Fibroblast of lung (primary cell): ENCODE data around the gene CORO7. TPM values are rescaled to one million over a fixed set of nuclear protein-coding genes. Genes with fewer than 3 reads are reported as not detected.

ENCODE experiments used
- DNase-seq, 2 donors: peaks; one replicate each; pipeline versions ENCODE4 v3.0.0 to v3.0.0-alpha.2; 2010; ENCODE audit warnings: low read depth in 2 of 2
- H2AFZ ChIP-seq: 2 replicates; pipeline ENCODE4 v1.5.1; 2012; ENCODE audit warnings: low read length, control low read depth, inconsistent platforms
- H3K27ac ChIP-seq: 2 replicates; pipeline ENCODE4 v1.5.1; 2011; ENCODE audit warnings: low read length, control low read depth; ENCODE audit not compliant: insufficient read depth
- H3K27me3 ChIP-seq: 2 replicates; pipeline ENCODE4 v1.5.1; 2011; ENCODE audit warnings: mild to moderate bottlenecking, low read length; ENCODE audit not compliant: control insufficient read depth, insufficient read depth
- H3K36me3 ChIP-seq: 2 replicates; pipeline ENCODE4 v1.5.1; 2011; ENCODE audit warnings: low read length; ENCODE audit not compliant: control insufficient read depth, insufficient read depth
- H3K4me1 ChIP-seq: 2 replicates; pipeline ENCODE4 v1.5.1; 2011; ENCODE audit warnings: low read length; ENCODE audit not compliant: control insufficient read depth, insufficient read depth; ENCODE audit errors: extremely low read depth
- H3K4me2 ChIP-seq: 2 replicates; pipeline ENCODE4 v1.5.1; 2011; ENCODE audit warnings: low read length, control low read depth; ENCODE audit not compliant: insufficient read depth; ENCODE audit errors: extremely low read depth
- H3K4me3 ChIP-seq, 4 experiments: fragments of 200-600 bp in 1 of 4; sonication (generic) in 1 of 4; replicated peaks in 1 of 4; 2 replicates each; pipeline ENCODE4 v1.5.1; 2011 to 2016; ENCODE audit warnings: low read length in 4 of 4, low read depth in 3 of 4, mild to moderate bottlenecking in 3 of 4, control low read depth in 2 of 4, inconsistent platforms in 1 of 4, mixed read lengths in 1 of 4; ENCODE audit not compliant: insufficient read depth in 1 of 4; ENCODE audit errors: control extremely low read depth in 1 of 4
- H3K79me2 ChIP-seq: 2 replicates; pipeline ENCODE4 v1.5.1; 2012; ENCODE audit warnings: mild to moderate bottlenecking, low read length, inconsistent platforms; ENCODE audit not compliant: control insufficient read depth, insufficient read depth
- H3K9ac ChIP-seq: 2 replicates; pipeline ENCODE4 v1.5.1; 2011; ENCODE audit warnings: mild to moderate bottlenecking, low read length, control low read depth; ENCODE audit not compliant: insufficient read depth
- H3K9me3 ChIP-seq: 2 replicates; pipeline ENCODE4 v1.5.1; 2012; ENCODE audit warnings: low read depth, low read length; ENCODE audit not compliant: control insufficient read depth, insufficient read depth
- H4K20me1 ChIP-seq: 2 replicates; pipeline ENCODE4 v1.5.1; 2011; ENCODE audit warnings: low read length; ENCODE audit not compliant: control insufficient read depth, insufficient read depth; ENCODE audit errors: extremely low read depth
- CTCF ChIP-seq, 2 donors: IDR thresholded peaks in 1 of 2; conservative IDR thresholded peaks in 1 of 2; 1 replicate in 1 of 2; 2 replicates in 1 of 2; pipeline ENCODE4 v1.5.1; 2011 to 2012; ENCODE audit warnings: low read length in 2 of 2, control low read depth in 1 of 2, inconsistent platforms in 1 of 2, low read depth in 1 of 2, mild to moderate bottlenecking in 1 of 2
- EZH2 ChIP-seq: IDR thresholded peaks from 2 replicates; pipeline ENCODE4 v1.5.1; 2012; ENCODE audit warnings: low read length, control low read depth, mild to moderate bottlenecking; ENCODE audit errors: missing control alignments
- polyA plus RNA-seq, 2 donors: library from polyadenylated mRNA; depleted of rRNA in 1 of 2; stranded (reverse) in 1 of 2; unstranded in 1 of 2; fragments of >200 nt; gene quantifications; 2 replicates each; pipeline ENCODE4 v1.2.1, GENCODE V29; 2011 to 2012; ENCODE audit warnings: missing spikeins in 1 of 2
- total RNA-seq: library from RNA; depleted of rRNA; stranded (reverse); fragments of >200 nt; gene quantifications from 2 replicates; pipeline ENCODE4 v1.2.1, GENCODE V29; 2014

The CORO7 gene
- total and polyA plus RNA-seq, 2 donors (not counting 1 experiment from before 2014, with no cell fraction given), result 6.1 to 11.1 TPM

DNA sequence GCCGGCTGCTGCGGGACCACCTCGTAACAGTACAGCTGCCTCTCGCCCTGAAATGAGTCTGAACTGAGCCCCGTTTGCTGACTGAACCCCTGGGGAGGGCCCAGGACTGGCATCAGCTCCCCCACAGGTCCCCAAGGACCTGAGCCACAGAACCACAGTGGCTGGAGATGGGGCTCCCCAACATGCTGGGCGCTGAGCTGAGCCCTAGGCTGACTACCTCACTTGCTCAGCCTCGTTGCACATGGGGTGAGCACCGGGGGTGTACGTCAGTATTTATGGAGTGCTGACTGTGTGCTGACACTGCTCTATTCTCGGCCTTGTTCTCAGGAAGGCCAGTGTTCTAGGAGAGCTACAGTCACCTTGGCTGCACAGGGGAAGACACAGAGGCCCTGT, 51.4 kb downstream of the CORO7 start:
- H3K36me3 ChIP-seq, result peaks cover 1% of the 10 kb centered on the region
- H2AFZ ChIP-seq, result no peak overlapping the region
- no peaks in the 10 kb centered on the region for H4K20me1 ChIP-seq
- no peak overlapping the region for H3K27ac ChIP-seq
- TF ChIP-seq EZH2, result no peak
- TF ChIP-seq CTCF (conservative IDR thresholded peaks at IDR 0.05 in 1 of 2, IDR thresholded peaks at IDR 0.05 in 1 of 2; ENCODE audit: low read depth in 1 of 2, low read length in 2 of 2), result no peak
- H3K4me2 ChIP-seq, result no peak overlapping the region
- H3K4me3 ChIP-seq, result no peak overlapping the region
- H3K9ac ChIP-seq, result no peak overlapping the region
- H3K27me3 ChIP-seq, result no peaks in the 10 kb centered on the region
- H3K9me3 ChIP-seq, result no peaks in the 10 kb centered on the region
- H3K4me1 ChIP-seq, result peaks cover 16% of the 10 kb centered on the region
- no peak for DNase-seq
- H3K79me2 ChIP-seq, result no peaks in the 10 kb centered on the region

GRCh38 chr16:4364196-4365013, 52.0 kb downstream of the CORO7 start:
- TF ChIP-seq CTCF (conservative IDR thresholded peaks at IDR 0.05 in 1 of 2, IDR thresholded peaks at IDR 0.05 in 1 of 2; ENCODE audit: low read depth in 1 of 2, low read length in 2 of 2), result no peak
- TF ChIP-seq EZH2, result no peak
- H3K4me2 ChIP-seq, result no peak overlapping the region
- H4K20me1 ChIP-seq, result no peaks in the 10 kb centered on the region
- no peak overlapping the region for H3K4me3 ChIP-seq
- no peaks in the 10 kb centered on the region for H3K27me3 ChIP-seq
- H3K79me2 ChIP-seq, result no peaks in the 10 kb centered on the region
- no peak overlapping the region for H2AFZ ChIP-seq
- no peaks in the 10 kb centered on the region for H3K9me3 ChIP-seq
- peaks cover 1% of the 10 kb centered on the region for H3K36me3 ChIP-seq
- peaks cover 12% of the 10 kb centered on the region for H3K4me1 ChIP-seq
- no peak for DNase-seq
- H3K27ac ChIP-seq, result no peak overlapping the region
- no peak overlapping the region for H3K9ac ChIP-seq

- no peak for DNase-seq
- H3K27me3 ChIP-seq, result no peaks in the 10 kb centered on the region
- peaks cover 1% of the 10 kb centered on the region for H3K36me3 ChIP-seq
- no peak for TF ChIP-seq CTCF (conservative IDR thresholded peaks at IDR 0.05 in 1 of 2, IDR thresholded peaks at IDR 0.05 in 1 of 2; ENCODE audit: low read depth in 1 of 2, low read length in 2 of 2)
- TF ChIP-seq EZH2, result no peak
- H4K20me1 ChIP-seq, result no peaks in the 10 kb centered on the region
- no peak overlapping the region for H3K4me2 ChIP-seq
- no peak overlapping the region for H3K9ac ChIP-seq
- no peak overlapping the region for H2AFZ ChIP-seq
- H3K79me2 ChIP-seq, result no peaks in the 10 kb centered on the region
- H3K4me1 ChIP-seq, result no peaks in the 10 kb centered on the region
- H3K9me3 ChIP-seq, result no peaks in the 10 kb centered on the region
- H3K27ac ChIP-seq, result no peak overlapping the region
- no peak overlapping the region for H3K4me3 ChIP-seq
Observed at GRCh38 chr16:4362476-4363135, 53.8 kb downstream of the CORO7 start.
